ENCODE measurements around the gene KMT2C.
"Not testable (repeated sequence)": the region's sequence is repeated elsewhere in the genome, so short reads cannot be mapped to it uniquely, and the experiment has no call there.

KMT2C gene

GRCh38 chr7:152435384-152436110 lies at the start of gene KMT2C:
TSS of gene KMT2C (minus strand) at chr7:152436003. CDS start at chr7:152435786, 217 bp downstream.
- DNase-seq (ENCODE audit: low spot score) = peak; percentile 36

GRCh38 chr7:152481082-152481481 lies 45.3 kb upstream of the KMT2C start:
- no peak for DNase-seq (ENCODE audit: low spot score)

GRCh38 chr7:152480664-152481063 lies 44.9 kb upstream of the KMT2C start:
- no peak for DNase-seq (ENCODE audit: low spot score)

GRCh38 chr7:152479595-152479994 lies 43.8 kb upstream of the KMT2C start:
- no peak for DNase-seq (ENCODE audit: low spot score)

- no peak for DNase-seq (ENCODE audit: low spot score)
Observed at GRCh38 chr7:152478140-152478539, 42.3 kb upstream of the KMT2C start.

- no peak for DNase-seq (ENCODE audit: low spot score)
Observed at GRCh38 chr7:152477079-152477478, 41.3 kb upstream of the KMT2C start.

GRCh38 chr7:152476551-152476950 lies 40.7 kb upstream of the KMT2C start:
- no peak for DNase-seq (ENCODE audit: low spot score)

GRCh38 chr7:152471023-152471620 lies 35.3 kb upstream of the KMT2C start:
- DNase-seq (ENCODE audit: low spot score) = not testable (repeated sequence)

- DNase-seq (ENCODE audit: low spot score) = not testable (repeated sequence)
Observed at GRCh38 chr7:152470251-152471022, 34.6 kb upstream of the KMT2C start.

GRCh38 chr7:152469576-152469975 lies 33.8 kb upstream of the KMT2C start:
- DNase-seq (ENCODE audit: low spot score) = not testable (repeated sequence)

GRCh38 chr7:152467225-152467624 lies 31.4 kb upstream of the KMT2C start:
- no peak for DNase-seq (ENCODE audit: low spot score)

- no peak for DNase-seq (ENCODE audit: low spot score)
Observed at GRCh38 chr7:152465119-152465387, 29.2 kb upstream of the KMT2C start.

- peak; percentile 79 for DNase-seq (ENCODE audit: low spot score)
Observed at GRCh38 chr7:152464312-152465118, 28.7 kb upstream of the KMT2C start.

GRCh38 chr7:152463709-152464311 lies 28.0 kb upstream of the KMT2C start:
- DNase-seq (ENCODE audit: low spot score) = peak; percentile 99

- no peak for DNase-seq (ENCODE audit: low spot score)
Observed at GRCh38 chr7:152462995-152463708, 27.3 kb upstream of the KMT2C start.

GRCh38 chr7:152459724-152460251 lies 24.0 kb upstream of the KMT2C start:
- no peak for DNase-seq (ENCODE audit: low spot score)

- DNase-seq (ENCODE audit: low spot score) = no peak
Observed at GRCh38 chr7:152451356-152451755, 15.6 kb upstream of the KMT2C start.

GRCh38 chr7:152445386-152446008 lies 9.7 kb upstream of the KMT2C start:
- DNase-seq (ENCODE audit: low spot score) = not testable (repeated sequence)

- no peak for DNase-seq (ENCODE audit: low spot score)
Observed at GRCh38 chr7:152443586-152443985, 7.8 kb upstream of the KMT2C start.

- no peak for DNase-seq (ENCODE audit: low spot score)
Observed at GRCh38 chr7:152442330-152442835, 6.6 kb upstream of the KMT2C start.

Data from germinal center (tissue), 1 donor.